Neuronal stem cell (in vitro differentiated cells): ENCODE measurements around the gene TEX13B.

Experiments
- DNase-seq: peaks from one replicate; pipeline ENCODE4 v3.0.0-alpha.2; 2013; ENCODE audit warnings: low spot score
- H2AFZ ChIP-seq: one replicate; pipeline ENCODE4 v1.6.1; 2013; ENCODE audit warnings: mild to moderate bottlenecking, low read length, inconsistent platforms
- H2AK5ac ChIP-seq: 2 replicates; pipeline ENCODE4 v1.6.1; 2013; ENCODE audit warnings: low read depth, mild to moderate bottlenecking, inconsistent platforms, low read length, moderate library complexity, mixed read lengths
- H2BK120ac ChIP-seq: 2 replicates; pipeline ENCODE4 v1.6.1; 2013; ENCODE audit warnings: low read depth, mild to moderate bottlenecking, inconsistent platforms, low read length, moderate library complexity, mixed read lengths
- H2BK12ac ChIP-seq: one replicate; pipeline ENCODE4 v1.6.1; 2013; ENCODE audit warnings: low read length, inconsistent platforms
- H2BK15ac ChIP-seq: 2 replicates; pipeline ENCODE4 v1.6.1; 2013; ENCODE audit warnings: mild to moderate bottlenecking, low read length, inconsistent platforms, mixed read lengths
- H2BK5ac ChIP-seq: one replicate; pipeline ENCODE4 v1.6.1; 2013; ENCODE audit warnings: inconsistent platforms, mild to moderate bottlenecking, low read length, moderate library complexity
- H3K14ac ChIP-seq: one replicate; pipeline ENCODE4 v1.6.1; 2013; ENCODE audit warnings: low read length, inconsistent platforms
- H3K18ac ChIP-seq: 2 replicates; pipeline ENCODE4 v1.6.1; 2013; ENCODE audit warnings: low read length, inconsistent platforms
- H3K23ac ChIP-seq: 2 replicates; pipeline ENCODE4 v1.6.1; 2013; ENCODE audit warnings: low read depth, mild to moderate bottlenecking, mixed read lengths, low read length, inconsistent platforms; ENCODE audit not compliant: poor library complexity
- H3K27ac ChIP-seq: replicated peaks from 3 replicates; pipeline ENCODE4 v1.5.1; 2013; ENCODE audit warnings: low read length, inconsistent platforms
- H3K27me3 ChIP-seq, 3 experiments: 2 replicates each; pipeline ENCODE4 v1.6.1; 2013; ENCODE audit warnings: low read length in 3 of 3, mild to moderate bottlenecking in 2 of 3, inconsistent platforms in 1 of 3, low read depth in 1 of 3, mixed read lengths in 1 of 3, moderate library complexity in 1 of 3; ENCODE audit not compliant: control insufficient read depth in 3 of 3, insufficient read depth in 3 of 3
- H3K36me3 ChIP-seq, 2 donors: replicated peaks in 1 of 2; 2 replicates each; pipeline ENCODE4 v1.6.1; 2013; ENCODE audit warnings: low read length in 2 of 2; ENCODE audit not compliant: control insufficient read depth in 2 of 2, insufficient read depth in 2 of 2
- H3K4ac ChIP-seq: 2 replicates; pipeline ENCODE4 v1.6.1; 2013; ENCODE audit warnings: inconsistent platforms, mild to moderate bottlenecking, low read length, moderate library complexity
- H3K4me1 ChIP-seq, 2 donors: 1 replicate in 1 of 2; 2 replicates in 1 of 2; pipeline ENCODE4 v1.6.1; 2013; ENCODE audit warnings: low read length in 2 of 2, low read depth in 1 of 2; ENCODE audit not compliant: control insufficient read depth in 2 of 2, insufficient read depth in 1 of 2
- H3K4me2 ChIP-seq: one replicate; pipeline ENCODE4 v1.6.1; 2013; ENCODE audit warnings: mild to moderate bottlenecking, low read length, inconsistent platforms; ENCODE audit not compliant: insufficient read depth, poor library complexity, severe bottlenecking
- H3K4me3 ChIP-seq, 2 donors: 2 replicates each; pipeline ENCODE4 v1.5.1; 2013; ENCODE audit warnings: low read length in 2 of 2, mild to moderate bottlenecking in 2 of 2, inconsistent platforms in 1 of 2, moderate library complexity in 1 of 2
- H3K79me1 ChIP-seq: one replicate; pipeline ENCODE4 v1.6.1; 2013; ENCODE audit warnings: low read depth, mild to moderate bottlenecking, inconsistent platforms, low read length, moderate library complexity
- H3K9ac ChIP-seq: one replicate; pipeline ENCODE4 v1.6.1; 2013; ENCODE audit warnings: mild to moderate bottlenecking, low read depth, low read length, inconsistent platforms; ENCODE audit not compliant: poor library complexity
- H3K9me3 ChIP-seq, 2 donors: replicated peaks in 1 of 2; 2 replicates each; pipeline versions ENCODE3 to v1.6.1; 2013; ENCODE audit warnings: low read length in 2 of 2, mild to moderate bottlenecking in 2 of 2, inconsistent platforms in 1 of 2, low read depth in 1 of 2, mixed read lengths in 1 of 2, moderate library complexity in 1 of 2; ENCODE audit not compliant: control insufficient read depth in 2 of 2, insufficient read depth in 1 of 2
- H4K8ac ChIP-seq: one replicate; pipeline ENCODE4 v1.6.1; 2013; ENCODE audit warnings: low read depth, mild to moderate bottlenecking, inconsistent platforms, low read length, moderate library complexity
- H4K91ac ChIP-seq: one replicate; pipeline ENCODE4 v1.6.1; 2013; ENCODE audit warnings: low read length, low read depth, mild to moderate bottlenecking, inconsistent platforms; ENCODE audit not compliant: poor library complexity
- WGBS, 2 donors: extraction: QIAGEN DNeasy Blood & Tissue Kit; methylation state at CpG; one replicate each; pipeline ENCODE4 v1.1.7; 2013; ENCODE audit warnings: missing lambda C conversion rate in 2 of 2, mixed read lengths in 1 of 2; ENCODE audit not compliant: insufficient read length in 2 of 2, insufficient replicate concordance in 1 of 2; ENCODE audit errors: extremely low coverage in 2 of 2; 5-methylcytosine and 5-hydroxymethylcytosine counted together

Gene TEX13B

DNA sequence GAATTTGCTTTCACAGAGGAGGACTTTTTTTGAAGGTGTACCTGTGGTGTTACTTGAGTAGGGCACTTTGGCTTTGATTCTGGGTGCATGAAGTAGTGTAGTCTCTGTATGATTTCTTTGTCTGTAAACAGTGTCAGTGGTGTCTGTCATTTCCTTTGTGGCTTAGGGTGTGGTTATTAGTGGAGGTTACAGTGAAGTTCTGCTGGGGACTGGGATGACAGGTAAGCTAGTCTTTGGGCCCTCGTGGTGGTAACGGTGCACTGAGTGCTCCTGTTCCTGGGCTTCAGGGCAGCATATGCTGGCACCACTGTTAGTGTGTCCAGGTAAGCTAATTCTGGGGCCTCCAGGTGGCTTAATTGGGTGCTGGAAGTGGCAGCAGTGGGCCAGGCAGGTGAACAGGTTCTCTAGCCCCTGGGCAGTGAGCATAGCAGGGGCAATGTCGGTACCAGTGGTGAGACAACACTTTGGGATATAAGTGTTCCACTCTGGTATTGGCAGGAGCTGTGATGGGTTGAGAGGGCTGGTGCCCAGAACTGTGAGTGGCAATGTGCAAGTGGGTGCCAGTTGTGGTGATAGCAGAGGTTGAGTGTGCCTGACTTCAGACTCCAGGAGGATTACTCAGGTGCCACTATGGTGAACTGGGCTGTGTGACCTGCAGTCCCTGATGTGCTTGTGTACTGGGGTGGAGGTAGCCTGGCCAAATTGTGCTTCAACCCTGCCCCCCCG is 36.6 kb upstream of the TEX13B start:
- no CpG with 5 or more reads among the region's 4 CpGs for WGBS, 2 donors
- Histone ChIP-seq H4K8ac (no peak overlapping the region), H3K27me3 (peaks cover 0 to 10% (median 0%) of the 10 kb centered on the region in 3 experiments), H3K9me3 (no peaks in the 10 kb centered on the region), H2AFZ (no peak overlapping the region), H3K14ac (no peak overlapping the region), H3K4ac (no peak overlapping the region), H2BK5ac (no peak overlapping the region), H3K79me1 (no peaks in the 10 kb centered on the region), H2BK12ac (no peak overlapping the region), H3K18ac (no peak overlapping the region), H2BK15ac (no peak overlapping the region), H3K4me2 (no peak overlapping the region), H2BK120ac (no peak overlapping the region), H4K91ac (no peak overlapping the region), H3K4me1 (no peaks in the 10 kb centered on the region), H2AK5ac (no peak overlapping the region), H3K9ac (no peak overlapping the region), H3K4me3 (no peak overlapping the region), H3K23ac (no peak overlapping the region), H3K27ac (no peak overlapping the region), H3K36me3 (no peaks in the 10 kb centered on the region)
- DNase-seq, result no peak

DNA sequence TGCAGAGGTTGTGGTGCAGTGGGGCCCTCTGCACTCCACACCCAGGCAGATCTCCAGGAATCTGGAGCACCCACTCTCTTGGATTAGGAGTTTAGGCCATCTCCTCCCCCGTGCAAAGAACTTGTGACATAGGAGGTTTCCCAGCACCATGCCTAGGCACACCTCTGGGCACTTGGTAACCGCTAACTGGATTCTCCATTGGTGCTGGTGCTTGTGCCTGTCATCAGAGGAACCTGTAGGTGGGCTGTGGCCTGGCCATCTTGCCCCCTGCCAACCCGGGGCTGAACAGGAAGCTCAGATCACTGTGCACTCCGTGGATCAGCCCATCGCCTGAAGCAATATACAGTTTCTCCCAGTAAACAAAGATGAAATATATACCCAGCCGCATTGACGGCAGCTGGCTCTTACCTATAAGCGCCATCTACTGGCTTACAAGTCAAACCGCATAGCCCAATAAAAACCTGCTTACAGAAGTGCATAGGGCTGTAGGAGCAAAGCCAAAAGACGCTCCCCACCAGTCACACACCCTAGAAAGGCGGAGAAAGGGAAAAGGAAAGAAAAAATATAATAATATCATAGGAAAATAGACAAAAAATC is 19.1 kb upstream of the TEX13B start:
- no peak overlapping the region for H3K4me2 ChIP-seq

DNA sequence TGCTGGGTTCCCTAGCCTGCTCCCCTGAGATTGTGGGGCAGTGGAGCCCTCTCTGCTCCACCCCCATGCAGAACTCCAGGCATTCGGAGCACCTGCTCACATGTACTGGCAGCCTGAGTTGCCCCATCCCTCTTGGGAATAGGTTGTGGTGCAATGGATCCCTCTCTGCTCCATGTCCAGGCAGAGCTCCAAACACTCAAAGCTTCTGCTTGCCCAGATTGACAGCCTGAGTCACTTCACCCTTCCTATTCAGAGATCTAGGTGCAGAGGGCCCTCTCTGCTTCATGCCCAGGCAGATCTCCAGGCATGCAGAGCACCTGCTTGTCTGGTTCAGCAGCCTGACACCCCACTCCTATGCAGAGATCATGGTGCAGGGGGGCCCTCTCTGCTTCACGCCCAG is 18.6 kb upstream of the TEX13B start:
- Histone ChIP-seq H2BK120ac (no peak overlapping the region), H3K9me3 (no peaks in the 10 kb centered on the region), H4K91ac (no peak overlapping the region), H2AK5ac (no peak overlapping the region), H3K9ac (no peak overlapping the region), H2BK15ac (no peak overlapping the region), H3K79me1 (no peaks in the 10 kb centered on the region), H3K23ac (no peak overlapping the region), H3K4me1 (no peaks in the 10 kb centered on the region), H2BK12ac (no peak overlapping the region), H3K4me2 (no peak overlapping the region), H4K8ac (no peak overlapping the region), H2AFZ (no peak overlapping the region), H3K4ac (no peak overlapping the region), H3K14ac (no peak overlapping the region), H3K27ac (no peak overlapping the region), H3K18ac (no peak overlapping the region), H2BK5ac (no peak overlapping the region), H3K36me3 (no peaks in the 10 kb centered on the region), H3K27me3 (peaks cover 0 to 4% (median 0%) of the 10 kb centered on the region in 3 experiments), H3K4me3 (no peak overlapping the region)
- no CpG with 5 or more reads among the region's 2 CpGs for WGBS, 2 donors
- DNase-seq, result no peak

More for the DNA sequence above, 19.1 kb upstream of the TEX13B start:
- Histone ChIP-seq H3K4me1 (no peaks in the 10 kb centered on the region), H3K4ac (no peak overlapping the region), H2AK5ac (no peak overlapping the region), H2BK5ac (no peak overlapping the region), H3K27ac (no peak overlapping the region), H2BK12ac (no peak overlapping the region), H2BK15ac (no peak overlapping the region), H4K8ac (no peak overlapping the region), H3K27me3 (peaks cover 0 to 4% (median 0%) of the 10 kb centered on the region in 3 experiments), H3K18ac (no peak overlapping the region), H2AFZ (peak overlapping the region; percentile 32), H3K9ac (no peak overlapping the region), H3K9me3 (no peaks in the 10 kb centered on the region), H2BK120ac (no peak overlapping the region), H3K23ac (no peak overlapping the region), H3K14ac (no peak overlapping the region), H3K79me1 (no peaks in the 10 kb centered on the region), H3K4me3 (no peak overlapping the region), H4K91ac (no peak overlapping the region), H3K36me3 (no peaks in the 10 kb centered on the region)
- no peak for DNase-seq
- WGBS, 2 donors, result no CpG with 5 or more reads among the region's 11 CpGs

GRCh38 chrX:107996124-107996523 is 14.0 kb upstream of the TEX13B start:
- Histone ChIP-seq H3K9ac (no peak overlapping the region), H2BK120ac (no peak overlapping the region), H3K36me3 (no peaks in the 10 kb centered on the region), H3K4me3 (no peak overlapping the region), H2AK5ac (no peak overlapping the region), H4K91ac (no peak overlapping the region), H3K4ac (no peak overlapping the region), H3K18ac (no peak overlapping the region), H3K27ac (no peak overlapping the region), H3K79me1 (no peaks in the 10 kb centered on the region), H2BK5ac (no peak overlapping the region), H2BK15ac (no peak overlapping the region), H3K27me3 (peaks cover 0 to 4% (median 0%) of the 10 kb centered on the region in 3 experiments), H3K4me1 (no peaks in the 10 kb centered on the region), H4K8ac (no peak overlapping the region), H3K9me3 (no peaks in the 10 kb centered on the region), H3K23ac (no peak overlapping the region), H3K14ac (no peak overlapping the region), H3K4me2 (no peak overlapping the region), H2AFZ (no peak overlapping the region), H2BK12ac (no peak overlapping the region)
- WGBS, 2 donors, result no CpG with 5 or more reads among the region's 6 CpGs
- DNase-seq, result no peak
